Omental fat pad (tissue), 4 donors: Measurements from ENCODE around the gene KLF4. TPM values are rescaled to one million over a fixed set of nuclear protein-coding genes. Genes with fewer than 3 reads are reported as not detected.

Source experiments
- ATAC-seq: fragments of 150-250 bp; one replicate; pipeline ENCODE4 v1.9.1; 2016; ENCODE audit warnings: mild to moderate bottlenecking, moderate library complexity; ENCODE audit not compliant: low FRiP score
- DNase-seq: peaks from one replicate; pipeline ENCODE4 v3.0.0-alpha.2; 2019; ENCODE audit warnings: low spot score
- CTCF ChIP-seq, 3 donors: fragments of 450-650 bp; IDR thresholded peaks; one replicate each; pipeline ENCODE4 v1.5.1; 2016 to 2017; ENCODE audit warnings: antibody characterized with exemption in 3 of 3, mild to moderate bottlenecking in 3 of 3, moderate library complexity in 2 of 3
- total RNA-seq, 4 donors: library from RNA; depleted of rRNA; stranded (reverse); fragments of >200 nt; gene quantifications; one replicate each; pipeline ENCODE4 v1.1.0, GENCODE V29; 2016

The KLF4 gene
- total RNA-seq, 4 donors from 2014 or later, result 175 to 352 (median 244) TPM

DNA sequence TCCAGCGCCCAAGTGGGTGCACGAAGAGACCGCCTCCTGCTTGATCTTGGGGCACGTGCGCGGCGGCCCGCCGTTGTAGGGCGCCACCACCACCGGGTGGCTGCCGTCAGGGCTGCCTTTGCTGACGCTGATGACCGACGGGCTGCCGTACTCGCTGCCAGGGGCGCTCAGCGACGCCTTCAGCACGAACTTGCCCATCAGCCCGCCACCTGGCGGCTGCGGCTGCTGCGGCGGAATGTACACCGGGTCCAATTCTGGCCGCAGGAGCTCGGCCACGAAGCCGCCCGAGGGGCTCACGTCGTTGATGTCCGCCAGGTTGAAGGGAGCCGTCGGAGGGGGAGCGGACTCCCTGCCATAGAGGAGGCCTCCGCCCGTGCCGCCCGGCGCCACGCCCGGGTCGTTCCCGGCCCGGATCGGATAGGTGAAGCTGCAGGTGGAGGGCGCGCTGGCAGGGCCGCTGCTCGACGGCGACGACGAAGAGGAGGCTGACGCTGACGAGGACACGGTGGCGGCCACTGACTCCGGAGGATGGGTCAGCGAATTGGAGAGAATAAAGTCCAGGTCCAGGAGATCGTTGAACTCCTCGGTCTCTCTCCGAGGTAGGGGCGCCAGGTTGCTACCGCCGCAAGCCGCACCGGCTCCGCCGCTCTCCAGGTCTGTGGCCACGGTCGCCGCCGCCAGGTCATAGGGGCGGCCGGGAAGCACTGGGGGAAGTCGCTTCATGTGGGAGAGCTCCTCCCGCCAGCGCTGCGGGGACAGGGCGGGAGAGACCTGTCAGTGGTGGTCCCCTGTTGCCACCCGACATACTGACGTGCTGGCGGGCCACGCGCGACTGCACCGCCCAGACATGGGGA lies 1.8 kb downstream of the KLF4 start:
- no peak for DNase-seq
- ATAC-seq, result no peak
- TF ChIP-seq CTCF (IDR thresholded peaks at IDR 0.05), result no peak

GRCh38 chr9:107486674-107487520 lies 2.7 kb downstream of the KLF4 start:
- ATAC-seq (no peak), DNase-seq (no peak)

DNA sequence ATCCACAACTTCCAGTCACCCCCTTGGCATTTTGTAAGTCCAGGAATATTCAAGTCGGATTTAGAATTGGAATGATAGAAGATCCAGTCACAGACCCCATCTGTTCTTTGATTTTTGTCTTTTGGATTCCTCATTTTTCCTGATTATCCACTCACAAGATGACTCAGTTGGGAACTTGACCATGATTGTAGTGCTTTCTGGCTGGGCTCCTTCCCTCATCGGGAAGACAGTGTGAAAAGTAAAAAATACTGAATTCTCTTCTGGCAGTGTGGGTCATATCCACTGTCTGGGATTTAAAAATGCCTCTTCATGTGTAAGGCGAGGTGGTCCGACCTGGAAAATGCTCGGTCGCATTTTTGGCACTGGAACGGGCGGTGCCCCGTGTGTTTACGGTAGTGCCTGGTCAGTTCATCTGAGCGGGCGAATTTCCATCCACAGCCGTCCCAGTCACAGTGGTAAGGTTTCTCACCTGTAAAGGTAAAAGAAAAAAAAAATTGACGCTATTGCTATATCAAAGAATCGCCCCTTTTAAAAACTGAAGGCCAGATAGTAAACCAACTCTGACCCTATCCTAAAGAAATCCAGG lies 4.0 kb downstream of the KLF4 start:
- no peak for ATAC-seq
- no peak for DNase-seq
- TF ChIP-seq CTCF (IDR thresholded peaks at IDR 0.05), result no peak

More at GRCh38 chr9:107486674-107487520, 2.7 kb downstream of the KLF4 start:
- TF ChIP-seq CTCF (IDR thresholded peaks at IDR 0.05), result no peak

DNA sequence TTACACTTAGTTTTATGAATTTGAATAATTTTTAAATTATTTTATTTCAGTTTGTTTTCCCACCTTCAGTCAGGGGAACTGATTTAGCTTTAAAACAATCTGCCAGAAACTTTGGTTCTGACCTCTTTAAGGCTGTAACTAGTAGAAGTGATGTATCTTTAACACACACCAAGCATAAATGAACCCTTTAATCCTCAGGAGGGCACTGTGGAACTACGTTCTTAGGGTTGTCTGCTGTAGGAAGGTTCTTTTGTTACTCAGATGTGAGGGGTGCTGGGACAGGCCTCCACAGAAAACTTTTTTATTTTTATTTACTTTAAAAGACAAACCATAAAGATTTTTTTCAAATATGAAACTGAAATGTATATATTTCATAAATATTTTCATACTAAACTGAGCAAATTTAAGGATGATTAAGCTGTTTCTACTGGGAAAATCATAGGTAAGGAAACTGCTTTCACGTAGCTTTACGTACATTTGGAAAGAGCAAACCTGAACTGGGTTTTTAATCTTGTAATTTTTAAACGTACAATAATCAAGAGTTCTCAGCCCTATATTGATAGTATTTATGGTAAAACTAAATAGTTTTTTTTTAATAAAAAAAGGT lies 5.3 kb downstream of the KLF4 start:
- TF ChIP-seq CTCF (IDR thresholded peaks at IDR 0.05), result no peak
- ATAC-seq, result no peak
- DNase-seq, result no peak

GRCh38 chr9:107483666-107484065 lies 5.9 kb downstream of the KLF4 start:
- ATAC-seq, result no peak
- TF ChIP-seq CTCF (IDR thresholded peaks at IDR 0.05), result no peak
- no peak for DNase-seq

GRCh38 chr9:107481035-107481434 lies 8.5 kb downstream of the KLF4 start:
- DNase-seq, result no peak
- ATAC-seq, result no peak
- no peak for TF ChIP-seq CTCF (IDR thresholded peaks at IDR 0.05)
